BLaER1 treated with 17β-estradiol and CSF1 and Interleukin-3, amounts not matched to agents 10 nM and 100 nM (cell line): Measurements from ENCODE around the gene BRDT.

ENCODE experiments used
- H3K27ac ChIP-seq, 11 experiments: shearing (Covaris generic); formaldehyde crosslinking; 2 replicates each; pipeline ENCODE4 v1.8.1; 2022
- H3K27me3 ChIP-seq, 11 experiments: shearing (Covaris generic); formaldehyde crosslinking; 2 replicates each; pipeline ENCODE4 v1.8.1; 2022
- H3K36me3 ChIP-seq, 11 experiments: shearing (Covaris generic); formaldehyde crosslinking; 2 replicates each; pipeline ENCODE4 v1.8.1; 2022
- H3K4me1 ChIP-seq, 10 experiments: shearing (Covaris generic); formaldehyde crosslinking; 2 replicates each; pipeline ENCODE4 v1.8.1; 2022
- H3K4me2 ChIP-seq, 11 experiments: shearing (Covaris generic); formaldehyde crosslinking; 2 replicates each; pipeline ENCODE4 v1.8.1; 2022
- H3K4me3 ChIP-seq, 10 experiments: shearing (Covaris generic); formaldehyde crosslinking; 2 replicates each; pipeline ENCODE4 v1.8.1; 2022
- H3K9ac ChIP-seq, 11 experiments: shearing (Covaris generic); formaldehyde crosslinking; 2 replicates each; pipeline ENCODE4 v1.8.1; 2022
- H3K9me3 ChIP-seq, 11 experiments: shearing (Covaris generic); formaldehyde crosslinking; replicated peaks in 1 of 11; 2 replicates each; pipeline ENCODE4 v1.8.1; 2022
- H4K20me1 ChIP-seq, 11 experiments: shearing (Covaris generic); formaldehyde crosslinking; 2 replicates each; pipeline ENCODE4 v1.8.1; 2022
- Cebpa-rat ChIP-seq, 11 experiments: shearing (Covaris generic); IDR thresholded peaks; 2 replicates each; pipeline ENCODE4 v1.8.1; 2022

The BRDT gene

GRCh38 chr1:91949356-91949699 lies at the start of gene BRDT:
TSS of gene BRDT (plus strand) at chr1:91949401. CDS start at chr1:91962755, 13,354 bp downstream.
- H3K4me3 ChIP-seq = no peak within 1 kb of the TSS
- H3K9ac ChIP-seq = no peak within 1 kb of the TSS
- no peaks in the 10 kb centered on the region for H3K36me3 ChIP-seq
- no peak within 1 kb of the TSS for H3K27ac ChIP-seq
- TF ChIP-seq Cebpa-rat (IDR thresholded peaks at IDR 0.05) = no peak
- peaks cover 0 to 6% (median 0%) of the 10 kb centered on the region in 10 experiments; a peak in 1 of 20 replicates for H3K4me1 ChIP-seq
- no peaks in the 10 kb centered on the region for H3K27me3 ChIP-seq
- H3K9me3 ChIP-seq = peaks cover 6 to 21% (median 12%) of the 10 kb centered on the region in 11 experiments; a peak in 16 of 22 replicates
- peak within 1 kb of the TSS in 2 of 11 experiments; percentile 3 to 9; a peak in 2 of 22 replicates for H3K4me2 ChIP-seq
- no peaks in the 10 kb centered on the region for H4K20me1 ChIP-seq

- H3K4me1 ChIP-seq = 0 out of 20 replicates have a peak, but pooled peaks cover 0 to 4% (median 0%) of the 10 kb centered on the region in 10 experiments
- no peaks in the 10 kb centered on the region for H3K27me3 ChIP-seq
- no peak overlapping the region for H3K4me2 ChIP-seq
- no peak overlapping the region for H3K27ac ChIP-seq
- H4K20me1 ChIP-seq = no peaks in the 10 kb centered on the region
- no peak for TF ChIP-seq Cebpa-rat (IDR thresholded peaks at IDR 0.05)
- no peak overlapping the region for H3K9ac ChIP-seq
- H3K4me3 ChIP-seq = no peak overlapping the region
- no peaks in the 10 kb centered on the region for H3K9me3 ChIP-seq
- no peaks in the 10 kb centered on the region for H3K36me3 ChIP-seq
Measured at GRCh38 chr1:91900562-91900961, 48.6 kb upstream of the BRDT start.

GRCh38 chr1:91901231-91901630 lies 48.0 kb upstream of the BRDT start:
- no peak overlapping the region for H3K4me3 ChIP-seq
- H3K9ac ChIP-seq = no peak overlapping the region
- H3K27me3 ChIP-seq = no peaks in the 10 kb centered on the region
- no peaks in the 10 kb centered on the region for H3K36me3 ChIP-seq
- no peaks in the 10 kb centered on the region; a peak in 1 of 22 replicates for H3K9me3 ChIP-seq
- no peak for TF ChIP-seq Cebpa-rat (IDR thresholded peaks at IDR 0.05)
- no peaks in the 10 kb centered on the region for H4K20me1 ChIP-seq
- no peak overlapping the region for H3K4me2 ChIP-seq
- H3K27ac ChIP-seq = no peak overlapping the region
- 0 out of 20 replicates have a peak, but pooled peaks cover 0 to 4% (median 0%) of the 10 kb centered on the region in 10 experiments for H3K4me1 ChIP-seq

GRCh38 chr1:91912266-91912665 lies 36.9 kb upstream of the BRDT start:
- Histone ChIP-seq H4K20me1 (no peaks in the 10 kb centered on the region), H3K9ac (no peak overlapping the region), H3K36me3 (no peaks in the 10 kb centered on the region), H3K4me2 (no peak overlapping the region), H3K27me3 (no peaks in the 10 kb centered on the region), H3K4me1 (no peaks in the 10 kb centered on the region), H3K27ac (no peak overlapping the region), H3K4me3 (no peak overlapping the region), H3K9me3 (no peaks in the 10 kb centered on the region)
- no peak for TF ChIP-seq Cebpa-rat (IDR thresholded peaks at IDR 0.05)

GRCh38 chr1:91913018-91913417 lies 36.2 kb upstream of the BRDT start:
- Histone ChIP-seq H3K9ac (no peak overlapping the region), H3K27ac (no peak overlapping the region), H4K20me1 (no peaks in the 10 kb centered on the region), H3K4me2 (no peak overlapping the region), H3K9me3 (no peaks in the 10 kb centered on the region), H3K4me1 (no peaks in the 10 kb centered on the region), H3K4me3 (no peak overlapping the region), H3K27me3 (no peaks in the 10 kb centered on the region), H3K36me3 (no peaks in the 10 kb centered on the region)
- no peak for TF ChIP-seq Cebpa-rat (IDR thresholded peaks at IDR 0.05)

GRCh38 chr1:91916046-91916445 lies 33.2 kb upstream of the BRDT start:
- Histone ChIP-seq H3K9me3 (no peaks in the 10 kb centered on the region), H3K4me3 (no peak overlapping the region), H3K27me3 (no peaks in the 10 kb centered on the region), H3K4me2 (no peak overlapping the region), H3K27ac (no peak overlapping the region), H3K36me3 (no peaks in the 10 kb centered on the region), H4K20me1 (no peaks in the 10 kb centered on the region), H3K4me1 (no peaks in the 10 kb centered on the region), H3K9ac (no peak overlapping the region)
- no peak for TF ChIP-seq Cebpa-rat (IDR thresholded peaks at IDR 0.05)

GRCh38 chr1:91916811-91917460 lies 32.3 kb upstream of the BRDT start:
- Histone ChIP-seq H3K4me3 (no peak overlapping the region), H4K20me1 (no peaks in the 10 kb centered on the region), H3K9ac (no peak overlapping the region), H3K4me1 (no peaks in the 10 kb centered on the region), H3K36me3 (no peaks in the 10 kb centered on the region), H3K9me3 (no peaks in the 10 kb centered on the region), H3K27ac (no peak overlapping the region), H3K27me3 (no peaks in the 10 kb centered on the region), H3K4me2 (no peak overlapping the region)
- no peak for TF ChIP-seq Cebpa-rat (IDR thresholded peaks at IDR 0.05)

- no peak for TF ChIP-seq Cebpa-rat (IDR thresholded peaks at IDR 0.05)
- H3K4me1 ChIP-seq = no peaks in the 10 kb centered on the region
- H3K4me3 ChIP-seq = no peak overlapping the region
- no peaks in the 10 kb centered on the region for H3K36me3 ChIP-seq
- H3K27me3 ChIP-seq = no peaks in the 10 kb centered on the region
- H3K4me2 ChIP-seq = no peak overlapping the region
- no peaks in the 10 kb centered on the region for H4K20me1 ChIP-seq
- H3K9me3 ChIP-seq = no peaks in the 10 kb centered on the region
- H3K27ac ChIP-seq = no peak overlapping the region
- H3K9ac ChIP-seq = no peak overlapping the region
Measured at GRCh38 chr1:91919962-91920361, 29.2 kb upstream of the BRDT start.

GRCh38 chr1:91924146-91924545 lies 25.1 kb upstream of the BRDT start:
- no peaks in the 10 kb centered on the region for H3K36me3 ChIP-seq
- H3K27me3 ChIP-seq = no peaks in the 10 kb centered on the region
- H3K4me3 ChIP-seq = no peak overlapping the region

More at GRCh38 chr1:91924146-91924545, 25.1 kb upstream of the BRDT start:
- Histone ChIP-seq H3K9me3 (no peaks in the 10 kb centered on the region), H3K4me2 (no peak overlapping the region), H4K20me1 (no peaks in the 10 kb centered on the region), H3K27ac (no peak overlapping the region), H3K4me1 (peaks cover 0 to 6% (median 0%) of the 10 kb centered on the region in 10 experiments; a peak in 3 of 20 replicates), H3K9ac (no peak overlapping the region)
- TF ChIP-seq Cebpa-rat (IDR thresholded peaks at IDR 0.05) = no peak
